T-helper 2 cell (primary cell): ENCODE results near the gene LITAFD.
"Not testable (repeated sequence)": the region's sequence is repeated elsewhere in the genome, so short reads cannot be mapped to it uniquely, and the experiment has no call there.

Source experiments
- DNase-seq, 5 experiments: peaks; one replicate each; pipeline versions ENCODE4 v3.0.0 to v3.0.0-alpha.2; 2012 to 2022

LITAFD gene

GRCh38 chr16:8872967-8873865 lies 8.9 kb upstream of the LITAFD start:
- DNase-seq, result no peak

GRCh38 chr16:8873866-8874195 lies 8.3 kb upstream of the LITAFD start:
- DNase-seq, result not testable (repeated sequence)

- DNase-seq, result no peak
Measured at GRCh38 chr16:8874388-8874787, 7.8 kb upstream of the LITAFD start.

GRCh38 chr16:8875317-8875716 lies 6.8 kb upstream of the LITAFD start:
- DNase-seq, result not testable (repeated sequence)

- no peak for DNase-seq
Measured at GRCh38 chr16:8877894-8878522, 4.1 kb upstream of the LITAFD start.

GRCh38 chr16:8878523-8878911 lies 3.6 kb upstream of the LITAFD start:
- DNase-seq, result no peak

GRCh38 chr16:8880839-8881510 lies 1.2 kb upstream of the LITAFD start:
- no peak for DNase-seq

- no peak for DNase-seq
Measured at GRCh38 chr16:8882725-8883377, 700 bp downstream of the LITAFD start.

GRCh38 chr16:8885674-8886592 lies 3.8 kb downstream of the LITAFD start:
- DNase-seq, result no peak

GRCh38 chr16:8886593-8887430 lies 4.7 kb downstream of the LITAFD start:
- no peak for DNase-seq

GRCh38 chr16:8887431-8887765 lies 5.2 kb downstream of the LITAFD start:
- no peak for DNase-seq

GRCh38 chr16:8887952-8888560 lies 5.9 kb downstream of the LITAFD start:
- no peak for DNase-seq

GRCh38 chr16:8888951-8889892 lies 7.1 kb downstream of the LITAFD start:
- DNase-seq, result no peak

- no peak for DNase-seq
Measured at GRCh38 chr16:8889893-8890548, 7.9 kb downstream of the LITAFD start.

GRCh38 chr16:8890549-8890921 lies 8.4 kb downstream of the LITAFD start:
- DNase-seq, result no peak

- no peak for DNase-seq
Measured at GRCh38 chr16:8892101-8892575, 10.0 kb downstream of the LITAFD start.

GRCh38 chr16:8893426-8893825 lies 11.3 kb downstream of the LITAFD start:
- DNase-seq, result no peak

GRCh38 chr16:8893976-8894690 lies 12.0 kb downstream of the LITAFD start:
- no peak for DNase-seq
